Measurements from ENCODE around the gene EGFL8.
"Not testable (repeated sequence)": the region's sequence is repeated elsewhere in the genome, so short reads cannot be mapped to it uniquely, and the experiment has no call there.

Gene EGFL8

DNA sequence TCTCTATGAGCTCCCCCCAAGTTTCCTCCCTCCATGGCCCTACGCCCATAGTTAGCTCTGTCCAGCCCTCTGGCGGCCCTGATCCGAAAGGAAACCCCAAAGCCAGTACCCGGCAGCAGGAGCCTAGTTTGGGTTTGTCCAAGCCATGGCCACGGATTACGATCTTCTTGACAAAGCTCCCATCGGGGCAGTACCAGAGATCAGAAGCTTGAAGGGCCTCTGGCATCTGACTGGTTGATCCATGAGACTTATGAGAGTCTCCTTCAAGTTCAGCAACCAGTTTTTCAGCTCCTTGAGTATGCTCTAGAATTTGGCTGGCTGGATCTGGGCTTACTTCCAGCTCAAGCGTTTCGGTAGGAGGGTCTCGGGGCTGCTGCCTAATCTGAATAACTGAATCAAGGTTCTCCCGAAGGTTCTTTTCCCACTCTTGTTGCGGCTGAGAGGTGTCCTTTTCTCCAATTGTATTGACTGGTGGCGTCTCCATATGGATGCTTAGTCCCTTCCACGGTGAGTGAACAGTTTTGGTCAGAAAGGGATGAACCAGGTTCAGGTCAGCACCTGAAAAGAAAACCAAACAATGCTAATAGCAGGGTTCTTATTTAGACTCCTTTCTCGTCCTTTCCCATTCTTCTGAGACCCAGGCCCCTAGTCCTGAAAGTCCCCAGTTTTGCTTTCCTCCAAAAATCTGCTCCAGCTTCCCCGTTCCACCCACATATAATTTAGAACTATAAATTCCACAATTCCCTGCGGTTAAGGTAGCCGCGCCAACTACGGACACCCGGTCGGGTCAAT is 34.9 kb upstream of the EGFL8 start:
- H3K4me3 ChIP-seq (ENCODE audit: low read length), result peak overlapping the region; percentile 77
- H3K4me1 ChIP-seq (ENCODE audit: insufficient read depth, low read length), result peaks cover 24% of the 10 kb centered on the region
- H3K9me3 ChIP-seq (ENCODE audit: low read length), result no peaks in the 10 kb centered on the region
- peaks cover 16% of the 10 kb centered on the region for H3K36me3 ChIP-seq (ENCODE audit: insufficient read depth, low read length)
- H2AFZ ChIP-seq (ENCODE audit: low read depth, low read length), result peak overlapping the region; percentile 78
- no peaks in the 10 kb centered on the region for H3K27me3 ChIP-seq (ENCODE audit: insufficient read depth, low read length)

DNA sequence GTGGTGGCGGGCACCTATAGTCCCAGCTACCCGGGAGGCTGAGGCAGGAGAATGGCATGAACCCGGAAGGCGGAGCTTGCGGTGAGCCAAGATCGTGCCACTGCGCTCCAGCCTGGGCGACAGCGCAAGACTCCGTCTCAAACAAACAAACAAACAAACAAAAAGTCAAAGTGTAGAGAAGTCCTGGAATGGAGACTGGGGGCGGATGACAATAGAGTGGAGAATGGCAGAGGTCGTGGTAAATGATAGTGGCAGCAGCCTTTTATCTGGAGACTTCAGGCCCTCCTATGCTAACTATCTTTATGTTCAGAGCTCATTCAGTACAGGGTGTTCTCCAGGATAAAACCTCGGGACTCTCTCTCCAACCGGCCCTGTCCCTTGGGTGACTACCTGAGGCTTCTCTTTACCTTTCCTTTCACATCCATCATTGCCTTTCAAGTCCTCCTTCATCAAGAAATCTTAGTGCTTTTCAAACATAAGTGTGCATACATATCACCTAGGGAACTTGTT is 32.9 kb upstream of the EGFL8 start:
- no peak overlapping the region for H3K4me3 ChIP-seq (ENCODE audit: low read length)
- H3K9me3 ChIP-seq (ENCODE audit: low read length), result no peaks in the 10 kb centered on the region
- peaks cover 6% of the 10 kb centered on the region for H3K36me3 ChIP-seq (ENCODE audit: insufficient read depth, low read length)
- peaks cover 27% of the 10 kb centered on the region for H3K4me1 ChIP-seq (ENCODE audit: insufficient read depth, low read length)
- no peaks in the 10 kb centered on the region for H3K27me3 ChIP-seq (ENCODE audit: insufficient read depth, low read length)
- H2AFZ ChIP-seq (ENCODE audit: low read depth, low read length), result no peak overlapping the region

DNA sequence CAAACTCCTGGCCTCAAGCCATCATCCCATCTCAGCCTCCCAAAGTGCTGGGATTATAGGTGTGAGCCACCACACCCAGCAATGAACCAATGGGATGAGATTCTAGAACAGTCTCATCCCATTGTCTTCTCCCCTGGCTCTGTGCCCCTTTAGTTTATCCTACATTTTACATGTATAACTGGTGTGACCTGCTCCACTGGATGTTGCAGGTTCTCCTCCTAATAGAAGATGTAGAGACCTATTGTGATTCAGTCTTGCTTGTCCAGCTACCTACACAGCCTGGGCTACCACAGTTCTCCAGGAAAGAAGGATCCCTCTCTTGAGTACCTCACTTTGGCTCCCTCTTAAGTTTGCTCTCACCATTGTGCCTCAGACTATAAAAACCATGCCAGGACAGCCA is 32.3 kb upstream of the EGFL8 start:
- Histone ChIP-seq H3K27me3 (ENCODE audit: insufficient read depth, low read length) (no peaks in the 10 kb centered on the region), H3K9me3 (ENCODE audit: low read length) (no peaks in the 10 kb centered on the region), H2AFZ (ENCODE audit: low read depth, low read length) (no peak overlapping the region), H3K4me3 (ENCODE audit: low read length) (no peak overlapping the region), H3K4me1 (ENCODE audit: insufficient read depth, low read length) (peaks cover 23% of the 10 kb centered on the region), H3K36me3 (ENCODE audit: insufficient read depth, low read length) (no peaks in the 10 kb centered on the region)

DNA sequence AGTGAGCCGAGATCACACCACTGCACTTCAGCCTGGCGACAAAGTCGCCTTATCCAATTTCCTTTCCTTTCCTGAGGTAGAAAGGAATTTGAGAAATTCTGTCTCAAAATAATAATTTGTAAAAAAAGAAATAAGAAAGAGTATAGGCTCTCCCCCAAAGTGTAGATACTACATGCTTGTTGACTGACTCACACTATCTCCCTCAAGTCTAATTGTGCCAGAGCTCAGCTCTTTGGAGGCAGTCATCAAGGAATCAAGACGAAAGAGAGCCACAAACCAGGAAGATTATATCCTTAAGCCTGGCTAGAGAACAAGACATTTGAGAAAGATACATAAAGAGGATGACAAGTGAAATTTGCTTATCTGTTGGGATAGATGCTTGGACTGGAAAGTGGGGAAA is 30.6 kb upstream of the EGFL8 start:
- Histone ChIP-seq H3K4me3 (ENCODE audit: low read length) (no peak overlapping the region), H3K36me3 (ENCODE audit: insufficient read depth, low read length) (no peaks in the 10 kb centered on the region), H3K4me1 (ENCODE audit: insufficient read depth, low read length) (peaks cover 15% of the 10 kb centered on the region), H3K27me3 (ENCODE audit: insufficient read depth, low read length) (no peaks in the 10 kb centered on the region), H2AFZ (ENCODE audit: low read depth, low read length) (no peak overlapping the region), H3K9me3 (ENCODE audit: low read length) (no peaks in the 10 kb centered on the region)

DNA sequence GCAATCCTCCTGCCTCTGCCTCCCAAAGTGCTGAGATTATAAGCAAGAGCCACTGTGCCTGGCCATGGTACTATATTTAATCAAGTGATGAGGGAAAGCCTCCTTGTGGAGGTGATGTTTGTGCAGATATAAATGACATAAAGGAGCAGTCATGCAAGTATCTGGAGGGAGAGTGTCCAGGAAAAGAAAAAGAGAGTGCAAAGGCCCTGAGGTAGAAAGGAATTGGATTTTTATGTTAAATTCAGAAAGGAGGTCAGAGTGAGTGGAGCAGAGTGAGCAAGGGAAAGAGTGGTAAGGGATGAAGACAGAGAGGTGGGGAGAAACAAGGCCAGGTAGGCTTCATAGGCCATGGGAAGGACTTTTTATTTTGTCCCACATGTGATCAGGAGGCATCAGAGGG is 26.9 kb upstream of the EGFL8 start:
- no peaks in the 10 kb centered on the region for H3K36me3 ChIP-seq (ENCODE audit: insufficient read depth, low read length)
- H3K4me1 ChIP-seq (ENCODE audit: insufficient read depth, low read length), result peaks cover 3% of the 10 kb centered on the region
- no peaks in the 10 kb centered on the region for H3K9me3 ChIP-seq (ENCODE audit: low read length)
- H3K27me3 ChIP-seq (ENCODE audit: insufficient read depth, low read length), result no peaks in the 10 kb centered on the region
- H3K4me3 ChIP-seq (ENCODE audit: low read length), result no peak overlapping the region
- H2AFZ ChIP-seq (ENCODE audit: low read depth, low read length), result no peak overlapping the region

DNA sequence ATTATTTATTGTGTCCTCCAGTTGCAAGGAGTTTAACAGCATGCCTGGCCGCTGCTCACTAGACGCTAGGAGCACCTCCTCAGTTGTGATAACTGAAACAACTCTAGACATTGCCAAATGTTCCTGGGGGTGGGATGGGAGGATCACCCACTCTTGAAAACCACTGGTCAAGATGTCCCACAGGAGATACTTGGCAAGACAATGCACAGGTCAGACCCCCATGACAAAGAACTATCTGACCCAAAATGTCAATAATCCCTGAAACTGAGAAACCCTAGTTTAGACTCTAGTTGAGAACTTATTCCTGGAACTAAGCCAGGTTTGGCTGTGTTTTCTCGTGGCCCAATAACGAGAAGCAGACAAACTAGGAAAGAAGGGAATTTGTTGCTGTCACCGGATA is 24.8 kb upstream of the EGFL8 start:
- no peak overlapping the region for H3K4me3 ChIP-seq (ENCODE audit: low read length)
- H2AFZ ChIP-seq (ENCODE audit: low read depth, low read length), result no peak overlapping the region
- H3K9me3 ChIP-seq (ENCODE audit: low read length), result no peaks in the 10 kb centered on the region

DNA sequence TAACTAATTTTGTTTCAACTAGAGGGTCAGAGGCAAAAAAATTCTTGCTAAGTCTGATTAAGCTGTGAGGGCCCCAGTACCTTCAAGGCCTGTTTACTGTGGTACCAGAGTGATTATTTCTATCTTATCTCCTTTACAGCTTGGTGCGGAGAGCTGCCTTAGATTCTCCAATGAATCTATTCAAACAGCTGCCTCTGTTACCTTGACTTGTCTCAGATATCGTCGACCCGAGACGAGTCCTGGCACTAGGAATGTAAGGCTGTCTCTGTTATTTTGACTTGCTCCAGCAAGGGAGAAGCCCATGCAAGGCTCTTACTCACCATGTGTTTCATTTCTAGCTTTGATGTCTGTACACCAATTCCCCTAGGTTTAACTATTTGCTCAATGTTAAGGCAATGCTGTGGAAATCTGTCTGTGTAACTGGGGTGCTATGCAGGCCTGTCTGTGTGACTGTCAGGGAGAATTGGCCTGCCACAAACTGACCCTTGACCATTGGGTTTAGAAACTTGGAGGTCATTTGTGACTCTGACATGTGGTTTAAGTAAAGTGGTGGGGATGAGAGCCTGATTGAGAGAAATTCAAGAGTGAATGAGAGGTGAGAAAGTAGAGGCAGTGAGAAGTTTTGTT is 23.9 kb upstream of the EGFL8 start:
- no peaks in the 10 kb centered on the region for H3K9me3 ChIP-seq (ENCODE audit: low read length)
- H3K4me1 ChIP-seq (ENCODE audit: insufficient read depth, low read length), result peaks cover 3% of the 10 kb centered on the region
- no peak overlapping the region for H3K4me3 ChIP-seq (ENCODE audit: low read length)
- no peaks in the 10 kb centered on the region for H3K27me3 ChIP-seq (ENCODE audit: insufficient read depth, low read length)
- no peaks in the 10 kb centered on the region for H3K36me3 ChIP-seq (ENCODE audit: insufficient read depth, low read length)
- no peak overlapping the region for H2AFZ ChIP-seq (ENCODE audit: low read depth, low read length)

More for the DNA sequence above, 24.8 kb upstream of the EGFL8 start:
- Histone ChIP-seq H3K4me1 (ENCODE audit: insufficient read depth, low read length) (peaks cover 3% of the 10 kb centered on the region), H3K36me3 (ENCODE audit: insufficient read depth, low read length) (no peaks in the 10 kb centered on the region), H3K27me3 (ENCODE audit: insufficient read depth, low read length) (no peaks in the 10 kb centered on the region)

DNA sequence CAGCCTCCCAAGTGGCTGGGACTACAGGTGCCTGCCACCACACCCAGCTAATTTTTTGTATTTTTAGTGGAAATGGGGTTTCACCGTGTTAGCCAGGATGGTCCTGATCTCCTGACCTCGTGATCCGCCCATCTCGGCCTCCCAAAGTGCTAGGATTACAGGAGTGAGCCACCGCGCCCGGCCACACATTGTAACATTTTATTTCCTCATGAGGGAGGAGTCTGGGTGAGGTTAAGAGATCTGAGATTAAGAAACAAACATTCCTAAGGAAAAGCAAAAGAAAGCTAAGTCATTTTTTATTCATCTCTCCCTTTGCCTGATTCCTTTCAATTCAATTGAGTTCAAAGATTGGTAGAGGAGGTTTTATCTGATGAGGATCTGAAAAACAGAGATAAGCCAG is 20.2 kb upstream of the EGFL8 start:
- H2AFZ ChIP-seq (ENCODE audit: low read depth, low read length); H3K4me3 ChIP-seq (ENCODE audit: low read length); H3K36me3 ChIP-seq (ENCODE audit: insufficient read depth, low read length); H3K4me1 ChIP-seq (ENCODE audit: insufficient read depth, low read length); H3K27me3 ChIP-seq (ENCODE audit: insufficient read depth, low read length); H3K9me3 ChIP-seq (ENCODE audit: low read length): not testable (repeated sequence)

DNA sequence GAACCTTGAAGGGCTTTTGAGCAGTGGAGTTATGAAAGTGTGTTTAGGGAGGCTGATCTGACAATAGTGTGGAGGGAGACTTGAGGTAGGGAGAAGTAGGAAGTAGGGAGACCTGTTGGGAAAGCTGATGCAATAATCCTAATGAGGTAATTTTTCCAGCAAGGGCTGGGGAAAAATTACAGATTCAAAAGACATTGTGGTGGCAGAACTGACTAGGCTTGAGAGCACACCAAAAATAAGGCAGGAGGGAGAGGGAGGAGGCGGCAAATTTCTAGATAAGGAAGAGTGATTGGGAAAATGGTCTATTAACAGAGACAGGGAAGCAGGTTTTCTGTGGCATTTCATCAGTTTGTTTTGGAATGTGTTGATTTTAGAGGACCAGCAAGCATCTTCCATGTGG is 18.1 kb upstream of the EGFL8 start:
- H3K4me3 ChIP-seq (ENCODE audit: low read length), result no peak overlapping the region

DNA sequence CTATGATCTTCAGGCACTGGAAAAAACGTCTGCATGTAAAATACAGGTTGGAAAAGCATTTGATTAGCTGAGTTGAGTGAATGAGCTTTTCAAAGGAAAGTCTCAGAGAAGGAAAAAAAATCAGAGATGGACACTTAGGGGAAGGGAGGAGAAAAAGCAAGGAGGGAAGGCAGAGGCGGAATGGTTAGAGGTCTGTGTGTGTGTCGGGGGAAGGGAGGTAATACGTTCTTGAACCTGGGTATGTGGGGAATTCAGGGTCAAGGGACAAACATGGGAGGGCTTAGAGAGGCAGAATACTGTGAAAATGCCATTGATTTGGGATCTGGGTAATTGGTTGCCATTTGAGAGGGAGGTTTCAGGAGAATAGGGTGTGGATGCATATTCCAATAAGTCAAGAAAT is 17.7 kb upstream of the EGFL8 start:
- no peaks in the 10 kb centered on the region for H3K9me3 ChIP-seq (ENCODE audit: low read length)
- H3K4me3 ChIP-seq (ENCODE audit: low read length), result no peak overlapping the region
- no peaks in the 10 kb centered on the region for H3K36me3 ChIP-seq (ENCODE audit: insufficient read depth, low read length)
- peaks cover 11% of the 10 kb centered on the region for H3K4me1 ChIP-seq (ENCODE audit: insufficient read depth, low read length)
- no peak overlapping the region for H2AFZ ChIP-seq (ENCODE audit: low read depth, low read length)
- no peaks in the 10 kb centered on the region for H3K27me3 ChIP-seq (ENCODE audit: insufficient read depth, low read length)

More for the DNA sequence above, 18.1 kb upstream of the EGFL8 start:
- no peaks in the 10 kb centered on the region for H3K36me3 ChIP-seq (ENCODE audit: insufficient read depth, low read length)
- no peaks in the 10 kb centered on the region for H3K27me3 ChIP-seq (ENCODE audit: insufficient read depth, low read length)
- no peak overlapping the region for H2AFZ ChIP-seq (ENCODE audit: low read depth, low read length)
- no peaks in the 10 kb centered on the region for H3K9me3 ChIP-seq (ENCODE audit: low read length)
- peaks cover 9% of the 10 kb centered on the region for H3K4me1 ChIP-seq (ENCODE audit: insufficient read depth, low read length)

DNA sequence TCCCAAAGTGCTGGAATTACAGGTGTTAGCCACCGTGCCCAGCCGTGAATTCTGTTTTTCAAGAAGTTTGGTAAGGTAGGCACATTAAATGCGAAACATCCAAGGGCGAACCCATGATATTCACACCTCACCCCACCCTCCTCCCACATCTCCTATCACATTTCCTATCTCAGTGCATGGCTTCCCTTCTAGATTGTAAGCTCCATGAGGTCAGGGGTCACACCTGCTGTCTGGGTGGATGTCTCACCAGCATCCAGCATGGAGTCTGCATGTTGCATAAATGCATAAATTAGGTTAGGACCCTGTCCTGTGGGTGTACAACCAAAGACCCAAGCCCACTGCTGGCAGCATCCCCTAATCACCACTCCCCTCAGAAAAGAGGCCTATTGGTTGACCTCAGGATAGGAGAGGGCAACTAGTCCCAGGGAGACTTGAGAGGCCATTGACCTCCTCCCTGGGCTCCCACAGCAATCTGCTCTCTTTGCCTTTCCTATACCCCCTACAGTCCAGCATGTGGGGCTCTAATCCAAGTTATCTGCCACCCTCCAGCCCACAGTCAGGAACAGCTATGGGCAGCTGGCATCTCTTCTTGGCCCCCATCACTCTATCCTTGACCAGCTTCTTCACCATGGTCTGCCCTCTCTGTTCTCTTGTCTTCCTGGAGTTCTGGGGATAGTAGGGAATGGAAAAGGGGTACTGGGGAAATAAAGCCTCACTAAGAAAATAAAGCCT is 16.8 kb upstream of the EGFL8 start:
- Histone ChIP-seq H3K27me3 (ENCODE audit: insufficient read depth, low read length) (no peaks in the 10 kb centered on the region), H2AFZ (ENCODE audit: low read depth, low read length) (no peak overlapping the region), H3K9me3 (ENCODE audit: low read length) (no peaks in the 10 kb centered on the region), H3K4me3 (ENCODE audit: low read length) (no peak overlapping the region), H3K36me3 (ENCODE audit: insufficient read depth, low read length) (no peaks in the 10 kb centered on the region), H3K4me1 (ENCODE audit: insufficient read depth, low read length) (peaks cover 19% of the 10 kb centered on the region)

DNA sequence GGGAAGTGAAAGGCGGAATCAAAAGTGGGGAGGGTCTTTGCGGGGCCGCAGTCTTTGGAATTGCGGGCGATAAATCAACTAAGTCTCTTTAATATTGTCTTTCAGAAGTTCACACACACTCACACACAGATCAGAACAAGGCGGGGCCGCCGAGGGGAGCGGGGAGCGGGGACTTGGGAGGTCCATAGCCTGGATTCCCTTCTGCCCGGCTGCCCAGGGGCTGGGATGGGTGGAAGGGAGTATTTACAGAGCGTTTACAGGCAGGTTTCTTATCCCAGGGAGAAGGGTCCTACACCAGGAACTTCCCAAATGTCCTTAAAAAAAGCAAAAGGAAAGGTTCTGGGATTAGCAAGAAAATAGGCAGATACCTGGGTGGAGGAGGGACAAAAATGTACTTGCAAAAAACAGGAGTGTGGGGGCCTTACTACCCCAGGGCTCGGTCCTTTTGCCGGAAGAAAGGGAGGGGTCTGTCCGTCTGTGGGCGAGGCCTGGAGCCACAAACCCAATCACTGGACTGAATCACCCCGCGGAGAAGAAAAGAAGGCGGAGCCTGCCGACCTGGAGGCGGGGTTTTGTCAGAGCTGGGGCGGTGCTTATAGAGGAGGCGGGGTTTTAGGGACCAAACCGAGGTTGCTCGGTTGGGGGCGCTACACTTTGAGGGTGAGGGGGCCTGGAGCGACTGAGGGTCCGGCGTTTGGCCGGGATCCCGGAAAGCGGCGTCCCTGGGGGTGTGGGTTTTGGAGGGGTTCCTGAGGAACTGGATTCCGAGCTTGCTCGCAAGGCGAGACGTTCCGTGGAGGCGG is 15.9 kb upstream of the EGFL8 start:
- Histone ChIP-seq H3K9me3 (ENCODE audit: low read length) (no peaks in the 10 kb centered on the region), H3K36me3 (ENCODE audit: insufficient read depth, low read length) (no peaks in the 10 kb centered on the region), H3K27me3 (ENCODE audit: insufficient read depth, low read length) (no peaks in the 10 kb centered on the region), H2AFZ (ENCODE audit: low read depth, low read length) (no peak overlapping the region), H3K4me3 (ENCODE audit: low read length) (no peak overlapping the region), H3K4me1 (ENCODE audit: insufficient read depth, low read length) (peaks cover 25% of the 10 kb centered on the region)
